Melanocyte of skin (primary cell): Measurements from ENCODE around the gene C1QTNF9. TPM values are rescaled to one million over a fixed set of nuclear protein-coding genes. Genes with fewer than 3 reads are reported as not detected.

Source experiments
- total RNA-seq, 2 donors: library from RNA; depleted of rRNA; stranded (reverse); fragments of >200 nt; gene quantifications; 2 replicates each; pipeline ENCODE4 v1.2.3, GENCODE V29; 2012

Gene C1QTNF9
- not detected for total RNA-seq

GRCh38 chr13:24309300-24309699 lies at the start of gene C1QTNF9:
Gene C1QTNF9 (plus strand): TSS chr13:24309580. CDS start chr13:24316004, 6,424 bp downstream.

Other genes with a start within 250 kb of the C1QTNF9 start
- 10 to 100 TPM; 34.6 to 66.1 TPM for gene SPATA13, start 148.9 kb upstream of the C1QTNF9 start, total RNA-seq
- gene PARP4, start 203.2 kb downstream of the C1QTNF9 start, total RNA-seq: 10 to 100 TPM; 57.5 to 65.9 TPM